Measurements from ENCODE around the gene PRPF6. TPM values are rescaled to one million over a fixed set of nuclear protein-coding genes. Genes with fewer than 3 reads are reported as not detected.
"Not testable (repeated sequence)": the region's sequence is repeated elsewhere in the genome, so short reads cannot be mapped to it uniquely, and the experiment has no call there.

The PRPF6 gene
- total and polyA plus RNA-seq, 4 donors: 44.9 to 92.4 (median 75.2) TPM

- H3K27me3 ChIP-seq (ENCODE audit: control insufficient read depth, insufficient read depth, low read length); H3K4me3 ChIP-seq (ENCODE audit: low read depth, low read length); H3K27ac ChIP-seq (ENCODE audit: low read depth, low read length); H3K9me3 ChIP-seq (ENCODE audit: control insufficient read depth, insufficient read depth, low read length); DNase-seq (ENCODE audit: low read depth in 4 of 6, low spot score in 6 of 6): not testable (repeated sequence)
- 93% methylated on average over 15 of the region's 15 CpGs for WGBS (ENCODE audit: insufficient coverage)
- peaks cover 17% of the 10 kb centered on the region for H3K4me1 ChIP-seq (ENCODE audit: control insufficient read depth, insufficient read depth, low read length)
- H3K36me3 ChIP-seq (ENCODE audit: control insufficient read depth, insufficient read depth, low read length): peaks cover 76% of the 10 kb centered on the region
These were observed 20.0 kb upstream of the PRPF6 start for GRCh38 chr20:63960654-63961621.

- DNase-seq (ENCODE audit: low read depth in 4 of 6, low spot score in 6 of 6): no peak
- WGBS (ENCODE audit: insufficient coverage): 94% methylated on average over 24 of the region's 26 CpGs
- no peaks in the 10 kb centered on the region for H3K9me3 ChIP-seq (ENCODE audit: control insufficient read depth, insufficient read depth, low read length)
- H3K27me3 ChIP-seq (ENCODE audit: control insufficient read depth, insufficient read depth, low read length): no peaks in the 10 kb centered on the region
- H3K36me3 ChIP-seq (ENCODE audit: control insufficient read depth, insufficient read depth, low read length): peaks cover 85% of the 10 kb centered on the region
- H3K4me3 ChIP-seq (ENCODE audit: low read depth, low read length): no peak overlapping the region
- H3K4me1 ChIP-seq (ENCODE audit: control insufficient read depth, insufficient read depth, low read length): peaks cover 13% of the 10 kb centered on the region
- H3K27ac ChIP-seq (ENCODE audit: low read depth, low read length): no peak overlapping the region
These were observed 19.1 kb upstream of the PRPF6 start for GRCh38 chr20:63961664-63962425.

GRCh38 chr20:63962426-63963347 lies 18.2 kb upstream of the PRPF6 start:
- Histone ChIP-seq H3K4me1 (ENCODE audit: control insufficient read depth, insufficient read depth, low read length) (peaks cover 5% of the 10 kb centered on the region), H3K27ac (ENCODE audit: low read depth, low read length) (no peak overlapping the region), H3K27me3 (ENCODE audit: control insufficient read depth, insufficient read depth, low read length) (no peaks in the 10 kb centered on the region), H3K36me3 (ENCODE audit: control insufficient read depth, insufficient read depth, low read length) (peaks cover 89% of the 10 kb centered on the region), H3K9me3 (ENCODE audit: control insufficient read depth, insufficient read depth, low read length) (no peaks in the 10 kb centered on the region), H3K4me3 (ENCODE audit: low read depth, low read length) (no peak overlapping the region)
- DNase-seq (ENCODE audit: low read depth in 4 of 6, low spot score in 6 of 6): no peak
- 94% methylated on average over 52 of the region's 61 CpGs for WGBS (ENCODE audit: insufficient coverage)

DNA sequence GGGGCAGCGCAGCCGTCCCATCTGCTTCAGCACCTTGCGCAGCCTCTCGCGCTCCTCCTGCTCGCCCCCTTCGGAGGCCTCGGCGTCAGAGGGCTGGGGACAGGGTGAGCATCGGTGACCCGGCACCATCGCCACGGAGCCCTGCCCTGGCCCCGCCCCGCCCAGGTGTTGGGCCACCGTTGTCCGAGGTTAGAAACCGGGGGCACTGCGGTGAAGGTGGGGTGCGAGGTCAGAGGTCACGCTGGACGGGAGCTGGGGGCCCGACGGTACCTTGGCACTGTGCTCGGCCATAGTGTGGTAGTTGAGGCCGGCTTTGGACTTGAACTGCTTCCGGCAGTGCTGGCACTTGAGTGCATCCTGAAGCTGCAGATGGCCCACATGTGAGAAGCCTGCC lies 17.6 kb upstream of the PRPF6 start:
- no peak overlapping the region for H3K27ac ChIP-seq (ENCODE audit: low read depth, low read length)
- H3K4me3 ChIP-seq (ENCODE audit: low read depth, low read length): no peak overlapping the region
- H3K4me1 ChIP-seq (ENCODE audit: control insufficient read depth, insufficient read depth, low read length): peaks cover 5% of the 10 kb centered on the region
- no peaks in the 10 kb centered on the region for H3K9me3 ChIP-seq (ENCODE audit: control insufficient read depth, insufficient read depth, low read length)
- DNase-seq (ENCODE audit: low read depth in 4 of 6, low spot score in 6 of 6): no peak
- 96% methylated on average over 27 of the region's 27 CpGs for WGBS (ENCODE audit: insufficient coverage)
- no peaks in the 10 kb centered on the region for H3K27me3 ChIP-seq (ENCODE audit: control insufficient read depth, insufficient read depth, low read length)
- H3K36me3 ChIP-seq (ENCODE audit: control insufficient read depth, insufficient read depth, low read length): peaks cover 89% of the 10 kb centered on the region

GRCh38 chr20:63963784-63964301 lies 17.1 kb upstream of the PRPF6 start:
- no peaks in the 10 kb centered on the region for H3K27me3 ChIP-seq (ENCODE audit: control insufficient read depth, insufficient read depth, low read length)
- peaks cover 10% of the 10 kb centered on the region for H3K4me1 ChIP-seq (ENCODE audit: control insufficient read depth, insufficient read depth, low read length)
- WGBS (ENCODE audit: insufficient coverage): 92% methylated on average over 15 of the region's 16 CpGs
- H3K4me3 ChIP-seq (ENCODE audit: low read depth, low read length): no peak overlapping the region
- H3K36me3 ChIP-seq (ENCODE audit: control insufficient read depth, insufficient read depth, low read length): peaks cover 89% of the 10 kb centered on the region
- H3K9me3 ChIP-seq (ENCODE audit: control insufficient read depth, insufficient read depth, low read length): no peaks in the 10 kb centered on the region
- H3K27ac ChIP-seq (ENCODE audit: low read depth, low read length): no peak overlapping the region
- no peak for DNase-seq (ENCODE audit: low read depth in 4 of 6, low spot score in 6 of 6)

GRCh38 chr20:63964412-63964811 lies 16.5 kb upstream of the PRPF6 start:
- 90% methylated on average over 16 of the region's 16 CpGs for WGBS (ENCODE audit: insufficient coverage)
- H3K36me3 ChIP-seq (ENCODE audit: control insufficient read depth, insufficient read depth, low read length): peaks cover 83% of the 10 kb centered on the region
- peaks cover 13% of the 10 kb centered on the region for H3K4me1 ChIP-seq (ENCODE audit: control insufficient read depth, insufficient read depth, low read length)
- no peak for DNase-seq (ENCODE audit: low read depth in 4 of 6, low spot score in 6 of 6)
- no peaks in the 10 kb centered on the region for H3K27me3 ChIP-seq (ENCODE audit: control insufficient read depth, insufficient read depth, low read length)
- no peak overlapping the region for H3K27ac ChIP-seq (ENCODE audit: low read depth, low read length)
- no peaks in the 10 kb centered on the region for H3K9me3 ChIP-seq (ENCODE audit: control insufficient read depth, insufficient read depth, low read length)
- H3K4me3 ChIP-seq (ENCODE audit: low read depth, low read length): no peak overlapping the region

DNA sequence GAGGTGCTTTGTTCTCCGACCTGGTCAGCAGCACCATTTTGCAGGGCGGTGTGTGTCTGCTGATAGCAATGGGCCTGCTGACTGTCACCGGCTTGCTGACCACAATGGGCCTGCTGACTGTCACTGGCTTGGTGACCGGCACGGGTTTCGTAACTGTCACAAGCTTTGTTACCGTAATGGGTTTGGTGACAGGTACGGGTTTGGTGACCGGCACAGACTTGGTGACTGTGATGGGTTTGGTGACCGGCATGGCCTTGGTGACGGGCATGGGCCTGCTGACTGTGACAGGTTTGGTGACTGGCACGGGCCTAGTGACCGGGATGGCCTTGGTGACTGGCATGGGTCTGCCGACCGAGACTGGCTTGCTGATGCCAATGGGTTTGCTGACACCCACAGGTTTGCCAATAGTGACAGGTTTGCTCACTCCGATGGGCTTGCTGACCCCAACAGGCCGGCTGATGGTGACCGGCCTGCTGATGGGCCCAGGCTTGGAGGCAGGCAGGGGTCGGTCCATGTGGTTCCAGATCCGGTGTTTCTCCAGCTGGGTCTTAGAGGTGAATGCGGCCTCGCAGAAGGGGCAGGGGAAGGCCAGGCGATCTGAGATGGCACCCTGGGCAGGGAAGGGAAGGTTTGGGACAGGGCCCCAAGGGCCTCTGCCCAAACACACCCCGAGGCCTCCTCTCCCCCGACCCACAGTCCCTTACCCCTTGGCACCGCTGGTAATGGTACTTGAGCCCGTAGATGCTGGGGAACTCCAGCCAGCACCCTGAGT lies 14.6 kb upstream of the PRPF6 start:
- peaks cover 64% of the 10 kb centered on the region for H3K36me3 ChIP-seq (ENCODE audit: control insufficient read depth, insufficient read depth, low read length)
- WGBS (ENCODE audit: insufficient coverage): 95% methylated on average over 27 of the region's 27 CpGs
- H3K4me3 ChIP-seq (ENCODE audit: low read depth, low read length): no peak overlapping the region
- no peaks in the 10 kb centered on the region for H3K27me3 ChIP-seq (ENCODE audit: control insufficient read depth, insufficient read depth, low read length)
- no peaks in the 10 kb centered on the region for H3K9me3 ChIP-seq (ENCODE audit: control insufficient read depth, insufficient read depth, low read length)
- no peak overlapping the region for H3K27ac ChIP-seq (ENCODE audit: low read depth, low read length)
- peaks cover 22% of the 10 kb centered on the region for H3K4me1 ChIP-seq (ENCODE audit: control insufficient read depth, insufficient read depth, low read length)
- DNase-seq (ENCODE audit: low read depth in 4 of 6, low spot score in 6 of 6): no peak

DNA sequence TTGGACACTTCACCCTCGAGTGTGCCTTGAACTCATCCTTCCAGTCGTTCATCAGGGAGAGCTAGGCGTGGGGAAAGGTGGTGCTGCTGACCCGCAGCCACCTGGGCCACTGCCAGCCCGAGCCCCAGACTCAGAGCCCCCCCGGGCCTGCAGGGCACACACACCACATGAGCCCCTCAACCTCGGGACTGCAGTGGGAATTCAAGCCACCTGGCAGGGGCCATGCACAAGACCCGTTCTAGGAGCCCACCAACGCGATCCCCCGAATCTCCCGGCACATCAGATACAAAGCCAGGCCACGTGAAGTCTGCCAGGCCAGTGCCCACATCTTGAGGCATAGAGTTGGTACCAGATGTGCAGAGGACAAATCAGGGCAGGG lies 14.0 kb upstream of the PRPF6 start:
- DNase-seq (ENCODE audit: low read depth in 4 of 6, low spot score in 6 of 6): no peak
- 93% methylated on average over 13 of the region's 13 CpGs for WGBS (ENCODE audit: insufficient coverage)
- no peaks in the 10 kb centered on the region for H3K9me3 ChIP-seq (ENCODE audit: control insufficient read depth, insufficient read depth, low read length)
- H3K27me3 ChIP-seq (ENCODE audit: control insufficient read depth, insufficient read depth, low read length): no peaks in the 10 kb centered on the region
- H3K4me1 ChIP-seq (ENCODE audit: control insufficient read depth, insufficient read depth, low read length): peaks cover 22% of the 10 kb centered on the region
- peaks cover 58% of the 10 kb centered on the region for H3K36me3 ChIP-seq (ENCODE audit: control insufficient read depth, insufficient read depth, low read length)
- H3K4me3 ChIP-seq (ENCODE audit: low read depth, low read length): no peak overlapping the region
- H3K27ac ChIP-seq (ENCODE audit: low read depth, low read length): no peak overlapping the region

All from spinal cord (tissue), 10 donors.